ENCODE measurements around the gene UBE2I.
A peak's percentile ranks its signal among the peaks of the same experiment; 100 is the strongest.

Gene UBE2I

DNA sequence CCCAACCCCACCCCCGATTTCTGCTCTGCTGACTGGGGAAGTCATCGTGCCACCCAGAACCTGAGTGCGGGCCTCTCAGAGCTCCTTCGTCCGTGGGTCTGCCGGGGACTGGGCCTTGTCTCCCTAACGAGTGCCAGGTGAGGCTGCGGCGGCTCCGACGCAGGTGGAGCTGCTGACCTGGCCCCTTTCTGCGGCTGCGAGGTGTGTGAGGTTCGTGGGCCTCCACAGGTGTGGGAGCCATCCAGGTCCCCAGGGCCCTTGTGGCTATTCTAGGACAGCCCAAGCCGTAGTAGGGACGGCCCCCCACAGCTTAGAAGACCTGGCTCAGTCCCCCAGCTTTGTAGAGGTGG is 3.0 kb downstream of the UBE2I start:
- DNase-seq (ENCODE audit: low read depth, low spot score), result no peak
- no peak for TF ChIP-seq ZNF274 (IDR thresholded peaks at IDR 0.05; ENCODE audit: low read depth, low read length)
- TF ChIP-seq YY1 (IDR thresholded peaks at IDR 0.05; ENCODE audit: insufficient read depth, insufficient read length), result no peak
- TF ChIP-seq SUZ12 (IDR thresholded peaks at IDR 0.05; ENCODE audit: extremely low read depth, insufficient read depth, insufficient read length), result no peak
- Histone ChIP-seq H3K4me3 (ENCODE audit: insufficient read length, low read depth) (no peak overlapping the region), H3K9ac (ENCODE audit: insufficient read length, low read depth) (peak overlapping the region; percentile 61), H3K36me3 (ENCODE audit: insufficient read depth, insufficient read length, low read length) (peaks cover 70% of the 10 kb centered on the region), H3K4me1 (ENCODE audit: insufficient read depth, insufficient read length) (peaks cover 20% of the 10 kb centered on the region), H3K27me3 (ENCODE audit: insufficient read depth, insufficient read length) (no peaks in the 10 kb centered on the region), H3K9me3 (ENCODE audit: insufficient read depth, low read length) (no peaks in the 10 kb centered on the region)

DNA sequence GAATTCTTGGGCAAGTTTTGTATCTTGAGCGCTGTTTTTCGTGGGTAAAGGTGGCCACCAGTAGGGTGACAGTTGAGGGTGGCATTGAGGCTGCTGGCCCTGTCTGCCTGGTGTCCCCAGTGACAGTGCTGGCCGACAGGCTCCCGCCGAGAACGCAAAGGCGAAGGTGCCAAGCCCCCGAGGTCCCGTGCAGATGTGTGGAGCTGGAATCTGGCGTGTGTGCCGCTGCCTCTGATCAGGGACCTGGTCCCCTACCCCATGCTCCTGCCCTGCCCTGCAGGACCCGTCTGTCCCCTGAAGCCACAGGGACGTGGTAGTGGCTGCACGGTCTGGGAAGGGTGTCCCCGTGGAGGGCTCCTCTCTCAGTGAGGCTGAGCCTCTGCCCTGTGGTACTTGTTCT is 3.5 kb downstream of the UBE2I start:
- H3K27me3 ChIP-seq (ENCODE audit: insufficient read depth, insufficient read length), result no peaks in the 10 kb centered on the region
- H3K4me1 ChIP-seq (ENCODE audit: insufficient read depth, insufficient read length), result peaks cover 20% of the 10 kb centered on the region
- no peak for DNase-seq (ENCODE audit: low read depth, low spot score)
- TF ChIP-seq ZNF274 (IDR thresholded peaks at IDR 0.05; ENCODE audit: low read depth, low read length), result no peak
- no peak for TF ChIP-seq YY1 (IDR thresholded peaks at IDR 0.05; ENCODE audit: insufficient read depth, insufficient read length)
- TF ChIP-seq SUZ12 (IDR thresholded peaks at IDR 0.05; ENCODE audit: extremely low read depth, insufficient read depth, insufficient read length), result no peak
- peaks cover 75% of the 10 kb centered on the region for H3K36me3 ChIP-seq (ENCODE audit: insufficient read depth, insufficient read length, low read length)
- no peak overlapping the region for H3K4me3 ChIP-seq (ENCODE audit: insufficient read length, low read depth)
- H3K9me3 ChIP-seq (ENCODE audit: insufficient read depth, low read length), result no peaks in the 10 kb centered on the region
- H3K9ac ChIP-seq (ENCODE audit: insufficient read length, low read depth), result peak overlapping the region; percentile 36

DNA sequence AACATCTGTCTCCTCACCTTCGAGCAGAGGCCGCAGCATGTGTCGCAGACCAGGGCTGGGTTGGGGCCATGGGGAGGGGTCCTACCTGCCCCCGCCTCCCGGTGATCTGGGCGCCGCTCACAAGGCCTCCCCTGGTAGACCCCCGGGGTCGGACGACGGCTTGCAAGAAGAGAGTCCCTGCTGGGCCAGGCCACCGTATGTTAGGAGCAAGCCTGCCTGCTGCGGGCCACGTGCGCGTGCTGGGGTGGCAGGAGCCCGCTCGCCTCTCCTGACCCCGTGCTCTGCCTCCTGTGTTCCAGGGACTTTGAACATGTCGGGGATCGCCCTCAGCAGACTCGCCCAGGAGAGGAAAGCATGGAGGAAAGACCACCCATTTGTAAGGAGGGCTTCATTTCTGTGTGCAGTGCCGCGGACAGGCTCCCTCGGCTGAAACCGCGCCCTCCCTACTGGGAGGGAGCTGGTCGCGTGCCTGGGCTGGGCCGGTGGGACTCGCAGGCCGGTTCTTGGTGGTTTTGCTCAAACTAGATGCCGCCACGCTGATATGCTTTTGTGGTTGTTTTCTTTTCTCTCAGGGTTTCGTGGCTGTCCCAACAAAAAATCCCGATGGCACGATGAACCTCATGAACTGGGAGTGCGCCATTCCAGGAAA is 4.4 kb downstream of the UBE2I start:
- DNase-seq (ENCODE audit: low read depth, low spot score), result no peak
- Histone ChIP-seq H3K9me3 (ENCODE audit: insufficient read depth, low read length) (no peaks in the 10 kb centered on the region), H3K4me3 (ENCODE audit: insufficient read length, low read depth) (no peak overlapping the region), H3K36me3 (ENCODE audit: insufficient read depth, insufficient read length, low read length) (peaks cover 84% of the 10 kb centered on the region), H3K27me3 (ENCODE audit: insufficient read depth, insufficient read length) (no peaks in the 10 kb centered on the region), H3K9ac (ENCODE audit: insufficient read length, low read depth) (peak overlapping the region; percentile 32), H3K4me1 (ENCODE audit: insufficient read depth, insufficient read length) (peaks cover 20% of the 10 kb centered on the region)
- TF ChIP-seq YY1 (IDR thresholded peaks at IDR 0.05; ENCODE audit: insufficient read depth, insufficient read length) (no peak), ZNF274 (IDR thresholded peaks at IDR 0.05; ENCODE audit: low read depth, low read length) (no peak), SUZ12 (IDR thresholded peaks at IDR 0.05; ENCODE audit: extremely low read depth, insufficient read depth, insufficient read length) (no peak)

DNA sequence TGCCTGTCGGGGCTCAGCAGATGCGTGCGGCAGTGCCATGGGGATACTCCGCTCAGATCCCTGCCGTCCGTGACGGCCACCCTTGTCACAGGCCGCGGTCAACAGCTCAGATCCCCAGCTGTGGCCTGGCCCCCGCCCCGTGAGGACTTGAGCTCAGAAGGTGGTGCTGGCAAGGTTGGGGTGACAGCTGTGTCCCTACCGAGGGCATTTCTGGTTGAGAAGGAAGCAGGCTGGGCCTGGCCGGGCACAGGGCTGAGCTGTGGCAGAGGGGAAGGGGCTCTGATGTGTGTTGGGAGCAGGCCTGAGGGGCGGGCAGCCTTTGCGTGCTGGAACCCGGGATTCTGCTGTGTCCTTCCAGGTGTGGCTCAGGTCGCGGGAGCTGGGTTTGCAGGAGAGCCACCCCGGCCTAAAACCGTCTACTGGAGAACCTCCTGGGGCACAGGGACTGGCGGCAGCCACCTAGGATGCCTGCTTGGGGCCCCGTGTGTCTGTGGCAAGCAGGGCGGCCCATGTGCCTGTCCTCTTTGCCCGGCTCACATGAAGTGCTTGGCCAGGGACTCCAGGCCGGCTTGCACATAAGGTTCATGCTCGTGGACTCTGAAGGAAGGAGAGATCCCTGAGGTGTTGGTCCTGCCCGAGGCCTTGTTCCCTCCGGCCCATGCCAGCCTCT is 5.1 kb downstream of the UBE2I start:
- Histone ChIP-seq H3K9me3 (ENCODE audit: insufficient read depth, low read length) (no peaks in the 10 kb centered on the region), H3K4me1 (ENCODE audit: insufficient read depth, insufficient read length) (peaks cover 23% of the 10 kb centered on the region), H3K9ac (ENCODE audit: insufficient read length, low read depth) (peak overlapping the region; percentile 32), H3K4me3 (ENCODE audit: insufficient read length, low read depth) (no peak overlapping the region), H3K36me3 (ENCODE audit: insufficient read depth, insufficient read length, low read length) (peaks cover 91% of the 10 kb centered on the region), H3K27me3 (ENCODE audit: insufficient read depth, insufficient read length) (no peaks in the 10 kb centered on the region)
- DNase-seq (ENCODE audit: low read depth, low spot score), result no peak
- TF ChIP-seq YY1 (IDR thresholded peaks at IDR 0.05; ENCODE audit: insufficient read depth, insufficient read length), result no peak
- no peak for TF ChIP-seq ZNF274 (IDR thresholded peaks at IDR 0.05; ENCODE audit: low read depth, low read length)

DNA sequence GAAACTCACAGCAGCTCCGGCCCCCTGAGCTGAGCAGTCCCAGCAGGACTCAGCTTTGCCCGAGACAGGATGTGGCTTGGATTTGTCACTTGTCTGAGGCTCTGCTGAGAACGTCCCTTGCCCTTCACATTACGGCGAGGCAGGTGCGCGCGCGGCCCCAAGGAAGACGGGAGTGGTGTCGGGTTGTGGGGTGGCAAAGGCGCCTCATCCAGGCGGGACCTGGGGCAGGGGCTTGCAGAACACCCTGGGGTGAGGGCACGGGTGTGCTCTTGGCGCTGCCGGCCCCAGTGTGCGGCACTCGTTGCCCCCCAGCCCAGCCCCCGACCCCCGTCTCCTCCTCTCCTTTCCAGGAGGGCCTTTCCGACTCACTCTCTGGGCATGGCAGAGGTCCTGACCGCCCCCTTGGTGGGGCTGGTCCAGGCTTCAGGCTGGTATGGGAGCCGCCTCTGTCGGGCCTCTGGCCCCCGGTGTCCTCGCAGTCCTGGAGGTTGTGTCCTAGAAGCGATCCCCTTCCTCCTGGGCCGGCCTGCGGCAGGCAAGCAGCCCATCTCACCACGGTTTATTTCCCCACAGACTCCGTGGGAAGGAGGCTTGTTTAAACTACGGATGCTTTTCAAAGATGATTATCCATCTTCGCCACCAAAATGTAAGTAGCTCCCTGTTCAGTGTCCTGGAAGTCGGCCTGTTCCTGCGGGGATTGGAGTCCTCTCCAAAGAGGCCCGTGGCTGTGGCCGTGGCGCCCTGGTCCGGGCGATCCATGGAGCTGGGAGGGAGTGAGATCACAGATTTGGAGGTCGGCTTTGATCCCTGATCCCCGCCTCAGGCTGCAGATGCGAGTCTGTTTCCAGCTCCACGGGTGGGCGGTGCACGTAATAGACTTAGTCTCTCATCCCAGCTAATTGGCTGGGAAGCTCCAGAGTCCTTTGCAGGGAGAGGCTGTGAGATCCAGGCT is 5.9 kb downstream of the UBE2I start:
- Histone ChIP-seq H3K4me1 (ENCODE audit: insufficient read depth, insufficient read length) (peaks cover 23% of the 10 kb centered on the region), H3K36me3 (ENCODE audit: insufficient read depth, insufficient read length, low read length) (peaks cover 99% of the 10 kb centered on the region), H3K9me3 (ENCODE audit: insufficient read depth, low read length) (no peaks in the 10 kb centered on the region), H3K27me3 (ENCODE audit: insufficient read depth, insufficient read length) (no peaks in the 10 kb centered on the region), H3K4me3 (ENCODE audit: insufficient read length, low read depth) (no peak overlapping the region), H3K9ac (ENCODE audit: insufficient read length, low read depth) (no peak overlapping the region)
- no peak for TF ChIP-seq YY1 (IDR thresholded peaks at IDR 0.05; ENCODE audit: insufficient read depth, insufficient read length)
- no peak for DNase-seq (ENCODE audit: low read depth, low spot score)

DNA sequence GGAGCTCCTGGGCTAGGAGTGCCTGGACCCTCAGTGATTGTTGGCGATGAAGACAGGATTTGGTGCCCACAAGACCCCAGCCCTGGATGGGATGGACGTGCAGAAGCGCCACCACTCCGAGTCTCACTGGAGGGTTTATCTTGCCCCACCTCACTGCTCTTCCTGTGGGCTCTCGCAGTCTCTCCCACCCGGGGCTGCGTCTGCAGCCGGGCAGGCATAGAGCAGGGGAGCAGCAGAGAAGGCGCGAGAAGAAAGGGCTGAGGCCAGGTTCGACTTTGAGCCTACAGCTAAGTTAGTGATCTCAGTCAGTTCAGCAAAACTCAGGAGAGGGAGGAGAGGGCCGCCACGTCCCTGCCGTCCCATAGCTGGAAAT is 6.6 kb downstream of the UBE2I start:
- DNase-seq (ENCODE audit: low read depth, low spot score), result no peak
- no peak for TF ChIP-seq ZNF274 (IDR thresholded peaks at IDR 0.05; ENCODE audit: low read depth, low read length)
- no peak for TF ChIP-seq YY1 (IDR thresholded peaks at IDR 0.05; ENCODE audit: insufficient read depth, insufficient read length)
- TF ChIP-seq SUZ12 (IDR thresholded peaks at IDR 0.05; ENCODE audit: extremely low read depth, insufficient read depth, insufficient read length), result no peak
- no peaks in the 10 kb centered on the region for H3K27me3 ChIP-seq (ENCODE audit: insufficient read depth, insufficient read length)
- H3K9ac ChIP-seq (ENCODE audit: insufficient read length, low read depth), result no peak overlapping the region
- H3K4me1 ChIP-seq (ENCODE audit: insufficient read depth, insufficient read length), result peaks cover 23% of the 10 kb centered on the region
- H3K36me3 ChIP-seq (ENCODE audit: insufficient read depth, insufficient read length, low read length), result peaks cover 100% of the 10 kb centered on the region
- no peak overlapping the region for H3K4me3 ChIP-seq (ENCODE audit: insufficient read length, low read depth)
- H3K9me3 ChIP-seq (ENCODE audit: insufficient read depth, low read length), result no peaks in the 10 kb centered on the region
